GM12801 (cell line): Measurements from ENCODE around the gene TFEC.

Experiments
- CTCF ChIP-seq: IDR thresholded peaks from one replicate; pipeline ENCODE4 v1.5.1; 2011; ENCODE audit warnings: control low read depth; ENCODE audit not compliant: insufficient read length; ENCODE audit errors: extremely low read depth

Gene TFEC

GRCh38 chr7:115965796-115966475 lies 64.6 kb downstream of the TFEC start:
- TF ChIP-seq CTCF = no peak

- TF ChIP-seq CTCF = no peak
These were observed 65.3 kb downstream of the TFEC start for GRCh38 chr7:115965236-115965635.

- TF ChIP-seq CTCF = no peak
These were observed 65.8 kb downstream of the TFEC start for GRCh38 chr7:115964799-115965198.

GRCh38 chr7:115962340-115962739 lies 68.2 kb downstream of the TFEC start:
- TF ChIP-seq CTCF = no peak

GRCh38 chr7:115953592-115954255 lies 76.8 kb downstream of the TFEC start:
- TF ChIP-seq CTCF = no peak

- TF ChIP-seq CTCF = no peak
These were observed 77.7 kb downstream of the TFEC start for GRCh38 chr7:115952832-115953231.

- no peak for TF ChIP-seq CTCF
These were observed 79.0 kb downstream of the TFEC start for GRCh38 chr7:115951547-115951946.
